ENCODE results near the gene ZNF282. TPM values are rescaled to one million over a fixed set of nuclear protein-coding genes. Genes with fewer than 3 reads are reported as not detected.
"Not testable (repeated sequence)": the region's sequence is repeated elsewhere in the genome, so short reads cannot be mapped to it uniquely, and the experiment has no call there.

ZNF282 gene
- total RNA-seq, 3 donors from 2014 or later: 22.0 to 32.4 (median 28.1) TPM

GRCh38 chr7:149225106-149225505 lies 29.8 kb downstream of the ZNF282 start:
- TF ChIP-seq, protein P1, sequence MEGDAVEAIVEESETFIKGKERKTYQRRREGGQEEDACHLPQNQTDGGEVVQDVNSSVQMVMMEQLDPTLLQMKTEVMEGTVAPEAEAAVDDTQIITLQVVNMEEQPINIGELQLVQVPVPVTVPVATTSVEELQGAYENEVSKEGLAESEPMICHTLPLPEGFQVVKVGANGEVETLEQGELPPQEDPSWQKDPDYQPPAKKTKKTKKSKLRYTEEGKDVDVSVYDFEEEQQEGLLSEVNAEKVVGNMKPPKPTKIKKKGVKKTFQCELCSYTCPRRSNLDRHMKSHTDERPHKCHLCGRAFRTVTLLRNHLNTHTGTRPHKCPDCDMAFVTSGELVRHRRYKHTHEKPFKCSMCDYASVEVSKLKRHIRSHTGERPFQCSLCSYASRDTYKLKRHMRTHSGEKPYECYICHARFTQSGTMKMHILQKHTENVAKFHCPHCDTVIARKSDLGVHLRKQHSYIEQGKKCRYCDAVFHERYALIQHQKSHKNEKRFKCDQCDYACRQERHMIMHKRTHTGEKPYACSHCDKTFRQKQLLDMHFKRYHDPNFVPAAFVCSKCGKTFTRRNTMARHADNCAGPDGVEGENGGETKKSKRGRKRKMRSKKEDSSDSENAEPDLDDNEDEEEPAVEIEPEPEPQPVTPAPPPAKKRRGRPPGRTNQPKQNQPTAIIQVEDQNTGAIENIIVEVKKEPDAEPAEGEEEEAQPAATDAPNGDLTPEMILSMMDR (IDR thresholded peaks at IDR 0.05): no peak
- DNase-seq: no peak
- H3K4me1 ChIP-seq (ENCODE audit: low read depth): no peaks in the 10 kb centered on the region
- no peak overlapping the region for H3K4me3 ChIP-seq
- intact Hi-C loops (cut with DNase I, micrococcal nuclease): no loop called here
- no peak for ATAC-seq
- H3K9me3 ChIP-seq: no peaks in the 10 kb centered on the region
- no peaks in the 10 kb centered on the region for H3K36me3 ChIP-seq (ENCODE audit: low read depth)

DNA sequence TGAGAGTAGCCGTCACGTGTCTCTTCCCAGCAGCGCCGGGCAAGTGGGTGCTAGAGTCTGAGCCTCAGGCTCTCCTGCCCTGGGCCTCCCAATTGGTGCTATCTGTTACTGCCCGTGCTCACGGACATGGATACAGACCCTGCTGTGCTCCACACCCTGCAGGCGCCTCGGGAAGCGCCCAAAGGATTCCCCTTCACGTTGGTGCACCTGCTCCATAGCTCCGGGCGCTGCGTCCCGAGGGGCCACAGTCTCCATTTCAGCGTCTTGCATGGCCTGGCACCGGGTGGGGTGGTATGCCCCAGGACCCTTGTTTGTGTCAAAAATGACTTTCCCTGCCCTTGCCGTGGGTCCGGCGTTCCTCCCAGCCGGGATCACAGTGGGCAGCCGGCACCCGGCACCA lies 30.3 kb downstream of the ZNF282 start:
- Histone ChIP-seq H3K36me3 (ENCODE audit: low read depth) (no peaks in the 10 kb centered on the region), H3K4me1 (ENCODE audit: low read depth) (no peaks in the 10 kb centered on the region), H3K9me3 (no peaks in the 10 kb centered on the region), H3K4me3 (no peak overlapping the region)
- ATAC-seq (no peak), DNase-seq (no peak)
- intact Hi-C loops (cut with DNase I, micrococcal nuclease): no loop called here
- TF ChIP-seq, protein P1 (IDR thresholded peaks at IDR 0.05): no peak

DNA sequence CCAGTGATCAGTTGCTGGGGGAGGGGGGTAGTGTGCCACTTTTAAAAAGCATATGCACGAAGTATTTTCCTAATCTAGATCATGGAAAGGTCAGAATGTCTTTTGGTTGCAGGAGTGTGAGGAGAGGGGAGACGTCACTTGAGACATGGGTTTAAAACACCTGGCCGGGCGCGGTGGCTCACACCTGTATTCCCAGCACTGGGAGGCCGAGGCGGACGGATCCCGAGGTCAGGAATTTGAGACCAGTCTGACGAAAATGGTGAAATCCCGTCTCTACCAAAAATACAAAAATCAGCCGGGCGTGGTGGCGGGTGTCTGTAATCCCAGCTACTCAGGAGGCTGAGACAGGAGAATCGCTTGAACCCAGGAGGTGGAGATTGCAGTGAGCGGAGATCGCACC lies 31.0 kb downstream of the ZNF282 start:
- H3K9me3 ChIP-seq; H3K36me3 ChIP-seq (ENCODE audit: low read depth); DNase-seq; intact Hi-C loops (cut with DNase I, micrococcal nuclease); H3K4me3 ChIP-seq; H3K4me1 ChIP-seq (ENCODE audit: low read depth); ATAC-seq: not testable (repeated sequence)

DNA sequence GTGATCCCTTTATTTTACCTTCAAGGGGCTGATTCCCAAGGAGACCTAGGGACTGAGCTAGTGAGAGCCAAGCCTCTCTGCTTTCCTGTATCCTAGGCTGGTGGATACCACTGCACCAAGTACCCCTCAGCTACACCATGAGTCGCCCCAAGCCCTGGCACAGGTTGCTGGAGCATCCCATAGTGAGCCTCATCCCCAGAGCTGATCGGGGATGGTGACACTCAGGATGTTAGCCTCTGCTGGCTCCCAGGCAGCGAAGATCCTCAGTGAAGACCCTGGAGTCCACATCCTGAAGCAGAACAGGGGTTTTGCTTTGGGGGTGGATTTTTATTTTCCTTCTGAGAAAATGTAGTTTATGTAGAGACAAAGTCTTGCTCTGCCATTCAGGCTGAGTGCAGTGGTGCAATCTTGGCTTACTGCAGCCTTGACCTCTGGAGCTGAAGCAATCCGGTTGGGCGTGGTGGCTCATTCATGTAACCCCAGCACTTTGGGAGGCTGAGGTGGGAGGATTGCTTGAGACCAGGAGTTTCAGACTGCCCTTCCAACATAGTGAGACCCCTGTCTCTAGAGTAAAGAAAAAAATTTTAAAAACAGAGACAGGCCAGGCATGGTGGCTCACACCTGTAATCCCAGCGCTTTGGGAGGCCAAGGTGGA lies 31.6 kb downstream of the ZNF282 start:
- DNase-seq (peak in 1 of 3 donors; percentile 21), ATAC-seq (peak; percentile 32)
- H3K4me1 ChIP-seq (ENCODE audit: low read depth): no peaks in the 10 kb centered on the region
- TF ChIP-seq, protein P1 (IDR thresholded peaks at IDR 0.05): no peak
- H3K4me3 ChIP-seq: no peak overlapping the region
- intact Hi-C loops (cut with DNase I, micrococcal nuclease): no loop called here
- no peaks in the 10 kb centered on the region for H3K9me3 ChIP-seq
- no peaks in the 10 kb centered on the region for H3K36me3 ChIP-seq (ENCODE audit: low read depth)

DNA sequence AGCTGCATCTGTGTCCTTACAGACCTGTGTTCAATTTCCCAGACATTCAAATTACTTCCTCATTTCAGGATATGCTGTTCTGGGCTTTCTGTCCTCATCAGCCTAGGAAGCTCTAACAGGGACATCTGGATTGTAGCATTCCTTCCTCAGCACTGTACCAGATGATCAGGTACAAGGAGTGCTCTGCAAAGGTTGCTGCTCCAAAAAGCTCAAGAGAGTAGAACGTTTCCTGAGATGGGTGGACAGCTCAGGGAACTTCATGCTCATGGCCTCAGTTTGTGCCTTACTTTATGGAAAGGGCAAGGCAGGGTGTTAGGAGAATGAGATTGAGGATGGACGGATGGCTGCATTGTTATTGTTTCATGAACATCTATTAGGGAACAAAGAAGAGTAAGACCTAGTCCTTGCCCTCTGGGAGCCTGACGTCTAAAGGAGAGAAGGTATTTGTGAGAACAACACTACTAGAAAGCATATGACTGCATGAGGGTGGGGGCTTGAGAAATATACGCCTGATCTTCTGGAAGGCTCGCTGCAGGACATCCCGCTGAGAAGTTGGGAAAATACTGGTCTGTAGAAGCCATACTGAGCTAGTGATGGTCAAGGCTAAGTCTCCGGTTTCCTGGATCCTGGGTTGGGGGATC lies 33.6 kb downstream of the ZNF282 start:
- Histone ChIP-seq H3K4me3 (no peak overlapping the region), H3K36me3 (ENCODE audit: low read depth) (no peaks in the 10 kb centered on the region), H3K9me3 (no peaks in the 10 kb centered on the region), H3K4me1 (ENCODE audit: low read depth) (no peaks in the 10 kb centered on the region)
- intact Hi-C loops (cut with DNase I, micrococcal nuclease): no loop called here
- ATAC-seq: peak; percentile 6
- TF ChIP-seq, protein P1 (IDR thresholded peaks at IDR 0.05): no peak
- DNase-seq: no peak

- no peak for ATAC-seq
- Histone ChIP-seq H3K4me3 (no peak overlapping the region), H3K4me1 (ENCODE audit: low read depth) (no peaks in the 10 kb centered on the region), H3K36me3 (ENCODE audit: low read depth) (no peaks in the 10 kb centered on the region), H3K9me3 (no peaks in the 10 kb centered on the region)
- intact Hi-C loops (cut with DNase I, micrococcal nuclease): no loop called here
- DNase-seq: no peak
- TF ChIP-seq, protein P1 (IDR thresholded peaks at IDR 0.05): no peak
Observed at GRCh38 chr7:149229526-149229925, 34.2 kb downstream of the ZNF282 start.

Measured in mucosa of descending colon (tissue), 3 donors.